ENCODE measurements around the gene WDR72. TPM values are rescaled to one million over a fixed set of nuclear protein-coding genes. Genes with fewer than 3 reads are reported as not detected.

The WDR72 gene
- total RNA-seq, 6 experiments from 2014 or later = 12.0 to 26.5 (median 22.4) TPM

DNA sequence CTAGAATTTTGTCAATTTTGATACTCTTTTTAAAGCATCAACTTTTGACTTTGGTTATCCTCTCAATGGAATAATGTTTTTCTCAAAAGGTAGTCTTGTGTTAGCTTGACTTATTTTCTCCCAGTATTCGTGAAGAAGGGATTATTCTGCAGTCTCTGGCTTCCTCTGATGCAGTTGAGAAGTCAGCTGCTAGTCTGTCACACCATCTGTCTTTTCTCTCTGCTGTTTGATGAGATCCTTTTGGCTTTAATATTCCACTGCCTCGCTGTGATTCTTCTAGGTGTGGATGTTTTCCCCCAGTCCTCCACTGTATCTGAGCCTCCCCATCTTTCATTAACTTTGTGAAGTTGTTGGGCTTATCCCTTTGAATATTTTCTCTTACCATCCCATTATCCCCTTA is 141.0 kb downstream of the WDR72 start:
- ATAC-seq = no peak
- intact Hi-C loops (cut with DNase I) = no loop called here
- H3K36me3 ChIP-seq = peaks cover 0 to 13% (median 0%) of the 10 kb centered on the region in 4 donors
- 55% methylated on average over 2 of the region's 2 CpGs for WGBS (ENCODE audit: insufficient coverage, low coverage, low lambda C conversion rate, missing lambda C conversion rate)
- no peaks in the 10 kb centered on the region for H3K9me3 ChIP-seq
- TF ChIP-seq, protein P1, sequence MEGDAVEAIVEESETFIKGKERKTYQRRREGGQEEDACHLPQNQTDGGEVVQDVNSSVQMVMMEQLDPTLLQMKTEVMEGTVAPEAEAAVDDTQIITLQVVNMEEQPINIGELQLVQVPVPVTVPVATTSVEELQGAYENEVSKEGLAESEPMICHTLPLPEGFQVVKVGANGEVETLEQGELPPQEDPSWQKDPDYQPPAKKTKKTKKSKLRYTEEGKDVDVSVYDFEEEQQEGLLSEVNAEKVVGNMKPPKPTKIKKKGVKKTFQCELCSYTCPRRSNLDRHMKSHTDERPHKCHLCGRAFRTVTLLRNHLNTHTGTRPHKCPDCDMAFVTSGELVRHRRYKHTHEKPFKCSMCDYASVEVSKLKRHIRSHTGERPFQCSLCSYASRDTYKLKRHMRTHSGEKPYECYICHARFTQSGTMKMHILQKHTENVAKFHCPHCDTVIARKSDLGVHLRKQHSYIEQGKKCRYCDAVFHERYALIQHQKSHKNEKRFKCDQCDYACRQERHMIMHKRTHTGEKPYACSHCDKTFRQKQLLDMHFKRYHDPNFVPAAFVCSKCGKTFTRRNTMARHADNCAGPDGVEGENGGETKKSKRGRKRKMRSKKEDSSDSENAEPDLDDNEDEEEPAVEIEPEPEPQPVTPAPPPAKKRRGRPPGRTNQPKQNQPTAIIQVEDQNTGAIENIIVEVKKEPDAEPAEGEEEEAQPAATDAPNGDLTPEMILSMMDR (IDR thresholded peaks at IDR 0.05) = no peak
- no peak for TF ChIP-seq POLR2A (IDR thresholded peaks at IDR 0.05)
- DNase-seq = no peak
- no peak overlapping the region for H3K4me3 ChIP-seq
- no peak overlapping the region for H3K27ac ChIP-seq
- no peaks in the 10 kb centered on the region for H3K4me1 ChIP-seq
- H3K27me3 ChIP-seq = no peaks in the 10 kb centered on the region

DNA sequence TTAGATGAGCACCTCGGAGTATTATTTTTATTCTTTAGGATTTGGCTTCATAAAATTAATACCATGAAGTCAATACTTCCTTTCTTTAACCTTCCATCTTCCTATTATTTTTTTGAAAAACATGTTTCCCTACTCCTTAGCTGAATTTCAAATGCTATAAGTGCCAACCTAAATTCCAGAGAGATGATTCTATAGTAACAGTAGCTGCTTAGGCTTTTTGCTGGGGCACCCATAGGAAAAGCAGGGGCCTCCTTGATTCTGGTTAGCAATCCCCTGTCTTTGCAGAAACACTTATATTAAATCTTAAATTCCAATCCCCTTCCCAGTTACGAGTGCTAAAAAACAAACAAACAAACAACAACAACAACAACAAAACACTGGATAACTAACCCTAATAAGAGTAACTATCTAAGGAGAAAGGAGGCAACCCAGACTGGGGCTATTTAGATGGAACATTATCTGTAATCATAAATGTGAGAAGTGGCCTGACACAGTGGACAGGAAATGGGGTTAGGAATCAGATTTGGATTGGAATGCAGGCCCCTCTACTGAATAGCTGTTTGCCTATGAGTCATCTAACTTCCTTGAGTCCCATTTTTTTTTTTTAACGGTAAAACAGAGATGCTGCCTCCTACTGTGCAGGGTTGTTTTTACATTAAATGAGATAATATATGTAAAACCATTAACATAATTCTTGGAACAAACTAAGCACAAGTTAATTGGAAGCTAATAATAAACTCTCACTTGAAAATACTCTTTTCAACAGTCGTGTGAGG is 148.1 kb downstream of the WDR72 start:
- no peak overlapping the region for H3K4me3 ChIP-seq
- WGBS (ENCODE audit: insufficient coverage, low coverage, low lambda C conversion rate, missing lambda C conversion rate) = 82% methylated on average over 4 of the region's 4 CpGs
- intact Hi-C loops (cut with DNase I) = no loop called here
- DNase-seq (no peak), ATAC-seq (no peak)
- TF ChIP-seq, protein P1 (IDR thresholded peaks at IDR 0.05) = no peak
- no peak for TF ChIP-seq POLR2A (IDR thresholded peaks at IDR 0.05)
- peaks cover 0 to 32% (median 0%) of the 10 kb centered on the region in 4 donors for H3K36me3 ChIP-seq
- H3K27ac ChIP-seq = no peak overlapping the region
- no peaks in the 10 kb centered on the region for H3K9me3 ChIP-seq
- H3K4me1 ChIP-seq = no peaks in the 10 kb centered on the region
- H3K27me3 ChIP-seq = no peaks in the 10 kb centered on the region

DNA sequence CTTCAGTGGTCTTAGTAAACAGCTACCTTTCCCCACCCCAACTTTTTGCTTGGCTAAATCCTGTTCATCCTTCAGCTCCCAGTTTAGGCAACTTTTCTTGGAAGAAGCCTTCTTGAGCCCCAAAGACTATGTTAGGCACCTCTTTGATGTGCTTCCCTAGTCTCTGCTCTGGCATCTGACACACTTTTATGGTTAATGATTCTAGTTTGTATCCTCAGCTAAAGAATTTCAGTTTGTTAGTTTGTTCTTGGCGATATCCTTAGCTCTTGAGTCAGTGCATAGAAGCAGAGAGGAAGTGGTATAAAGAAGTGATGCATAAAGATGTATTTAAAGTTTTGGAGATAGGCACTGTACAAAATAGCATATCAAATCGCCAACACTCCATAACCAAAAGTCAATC is 168.4 kb downstream of the WDR72 start:
- WGBS (ENCODE audit: insufficient coverage, low coverage, low lambda C conversion rate, missing lambda C conversion rate) = 75% methylated on average over 2 of the region's 2 CpGs
- H3K4me3 ChIP-seq = no peak overlapping the region
- no peak overlapping the region for H3K27ac ChIP-seq
- H3K27me3 ChIP-seq = no peaks in the 10 kb centered on the region
- H3K4me1 ChIP-seq = peaks cover 0 to 16% (median 0%) of the 10 kb centered on the region in 4 donors
- H3K36me3 ChIP-seq = no peaks in the 10 kb centered on the region
- intact Hi-C loops (cut with DNase I) = no loop called here
- no peak for TF ChIP-seq POLR2A (IDR thresholded peaks at IDR 0.05)
- TF ChIP-seq, protein P1 (IDR thresholded peaks at IDR 0.05) = no peak
- peak in 3 of 4 donors; percentile 5 to 34 (median 22) for ATAC-seq
- no peaks in the 10 kb centered on the region for H3K9me3 ChIP-seq
- DNase-seq = no peak

DNA sequence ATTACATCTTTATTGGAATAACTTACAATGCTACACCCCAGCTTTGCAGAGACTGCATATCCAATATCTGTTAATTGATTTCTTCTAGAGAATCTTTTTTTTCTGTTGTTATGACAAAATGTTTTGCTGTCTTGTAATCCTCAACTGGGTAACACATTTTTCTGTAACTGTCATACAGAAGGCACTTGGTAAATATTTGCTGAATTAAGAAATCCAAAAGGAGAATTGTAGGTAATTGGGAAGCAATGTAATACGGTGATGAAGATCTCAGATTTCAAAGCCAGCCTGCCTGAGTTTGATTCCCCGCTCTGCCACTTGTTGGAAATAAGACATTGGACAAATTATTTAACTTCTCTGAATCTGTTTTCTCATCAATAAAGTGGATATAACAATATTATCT is 169.1 kb downstream of the WDR72 start:
- ATAC-seq (peak in 1 of 4 donors; percentile 38), DNase-seq (no peak)
- Histone ChIP-seq H3K27me3 (no peaks in the 10 kb centered on the region), H3K27ac (no peak overlapping the region), H3K4me1 (peaks cover 0 to 19% (median 0%) of the 10 kb centered on the region in 4 donors), H3K9me3 (no peaks in the 10 kb centered on the region), H3K4me3 (no peak overlapping the region), H3K36me3 (no peaks in the 10 kb centered on the region)
- intact Hi-C loops (cut with DNase I) = no loop called here
- no peak for TF ChIP-seq POLR2A (IDR thresholded peaks at IDR 0.05)
- 65% methylated on average over 2 of the region's 2 CpGs for WGBS (ENCODE audit: insufficient coverage, low coverage, low lambda C conversion rate, missing lambda C conversion rate)

DNA sequence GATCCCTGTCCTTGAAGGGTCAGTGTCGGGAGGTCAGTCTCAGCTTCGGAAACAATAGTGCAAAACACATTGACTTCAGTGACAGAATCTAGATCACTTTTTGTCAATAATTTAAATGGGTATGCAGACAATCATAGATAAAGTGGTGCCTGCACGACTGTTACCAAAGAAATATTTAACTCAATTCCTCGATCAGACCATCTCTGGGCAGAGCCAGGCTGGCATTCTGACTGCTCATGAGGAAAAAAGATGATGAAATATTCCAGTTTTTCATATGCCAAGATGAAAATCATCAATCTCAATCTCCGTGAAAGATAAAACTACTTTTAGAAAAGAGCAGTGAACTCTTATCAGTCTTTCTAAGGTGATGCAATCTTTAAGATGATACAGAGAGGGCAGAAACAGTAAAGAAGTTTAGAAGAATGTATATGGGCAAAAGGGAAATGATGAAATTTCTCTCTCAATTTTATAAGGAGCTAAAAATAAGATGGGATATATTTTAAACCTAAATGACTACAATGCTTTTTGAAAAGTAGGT is 169.9 kb downstream of the WDR72 start:
- no peak for TF ChIP-seq POLR2A (IDR thresholded peaks at IDR 0.05)
- TF ChIP-seq, protein P1 (IDR thresholded peaks at IDR 0.05) = no peak
- intact Hi-C loops (cut with DNase I) = no loop called here
- DNase-seq (no peak), ATAC-seq (peak in 1 of 4 donors; percentile 28)
- Histone ChIP-seq H3K36me3 (no peaks in the 10 kb centered on the region), H3K4me1 (peaks cover 0 to 19% (median 0%) of the 10 kb centered on the region in 4 donors), H3K27me3 (no peaks in the 10 kb centered on the region), H3K4me3 (no peak overlapping the region), H3K27ac (no peak overlapping the region), H3K9me3 (no peaks in the 10 kb centered on the region)
- WGBS (ENCODE audit: insufficient coverage, low coverage, low lambda C conversion rate, missing lambda C conversion rate) = 34% methylated on average over 5 of the region's 5 CpGs

Data from right lobe of liver (tissue), 6 donors.